ENCODE data around the gene SLC6A18.

Gene SLC6A18

DNA sequence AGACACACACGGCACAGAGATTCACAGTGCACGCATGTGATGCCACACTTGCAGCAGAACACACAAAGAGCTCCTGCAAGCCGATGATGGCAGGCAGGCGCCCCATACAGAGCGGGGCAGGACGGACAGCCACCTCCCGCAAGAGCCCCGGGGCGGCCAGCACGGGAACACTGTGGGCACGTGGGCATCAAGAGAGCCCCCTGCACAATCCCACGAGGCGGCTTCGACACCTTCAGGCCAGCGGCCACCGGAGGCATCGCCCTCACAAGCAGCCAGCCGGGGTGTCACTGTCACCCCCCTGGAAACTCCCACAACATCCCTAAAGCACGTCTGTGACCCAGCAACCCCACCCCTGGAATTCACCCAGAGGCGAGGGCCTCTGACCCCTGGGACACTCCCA is 51.7 kb downstream of the SLC6A18 start:
- DNase-seq (ENCODE audit: low spot score) = no peak
- TF ChIP-seq, protein P1, sequence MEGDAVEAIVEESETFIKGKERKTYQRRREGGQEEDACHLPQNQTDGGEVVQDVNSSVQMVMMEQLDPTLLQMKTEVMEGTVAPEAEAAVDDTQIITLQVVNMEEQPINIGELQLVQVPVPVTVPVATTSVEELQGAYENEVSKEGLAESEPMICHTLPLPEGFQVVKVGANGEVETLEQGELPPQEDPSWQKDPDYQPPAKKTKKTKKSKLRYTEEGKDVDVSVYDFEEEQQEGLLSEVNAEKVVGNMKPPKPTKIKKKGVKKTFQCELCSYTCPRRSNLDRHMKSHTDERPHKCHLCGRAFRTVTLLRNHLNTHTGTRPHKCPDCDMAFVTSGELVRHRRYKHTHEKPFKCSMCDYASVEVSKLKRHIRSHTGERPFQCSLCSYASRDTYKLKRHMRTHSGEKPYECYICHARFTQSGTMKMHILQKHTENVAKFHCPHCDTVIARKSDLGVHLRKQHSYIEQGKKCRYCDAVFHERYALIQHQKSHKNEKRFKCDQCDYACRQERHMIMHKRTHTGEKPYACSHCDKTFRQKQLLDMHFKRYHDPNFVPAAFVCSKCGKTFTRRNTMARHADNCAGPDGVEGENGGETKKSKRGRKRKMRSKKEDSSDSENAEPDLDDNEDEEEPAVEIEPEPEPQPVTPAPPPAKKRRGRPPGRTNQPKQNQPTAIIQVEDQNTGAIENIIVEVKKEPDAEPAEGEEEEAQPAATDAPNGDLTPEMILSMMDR (IDR thresholded peaks at IDR 0.05; ENCODE audit: extremely low read depth, missing control alignments) = no peak

DNA sequence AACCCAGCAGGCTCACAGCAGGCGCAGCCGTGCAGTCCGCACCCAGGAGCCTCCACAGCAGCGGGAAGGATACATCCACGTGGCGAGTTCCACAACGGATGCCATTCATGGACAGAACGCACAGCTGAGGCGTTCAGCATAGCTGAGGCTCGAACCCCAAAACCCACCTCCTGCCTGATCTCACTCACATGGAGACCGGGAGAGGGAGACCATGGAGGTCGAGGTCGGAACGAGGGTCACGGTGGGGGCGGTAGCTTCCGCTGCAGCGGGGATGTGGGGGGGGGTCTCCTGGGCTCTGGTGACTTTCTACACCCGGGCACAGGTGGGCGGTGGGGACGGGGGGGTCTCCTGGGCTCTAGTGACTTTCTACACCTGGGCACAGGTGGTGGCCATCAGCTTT is 52.1 kb downstream of the SLC6A18 start:
- TF ChIP-seq, protein P1 (IDR thresholded peaks at IDR 0.05; ENCODE audit: extremely low read depth, missing control alignments) = no peak
- DNase-seq (ENCODE audit: low spot score) = no peak

DNA sequence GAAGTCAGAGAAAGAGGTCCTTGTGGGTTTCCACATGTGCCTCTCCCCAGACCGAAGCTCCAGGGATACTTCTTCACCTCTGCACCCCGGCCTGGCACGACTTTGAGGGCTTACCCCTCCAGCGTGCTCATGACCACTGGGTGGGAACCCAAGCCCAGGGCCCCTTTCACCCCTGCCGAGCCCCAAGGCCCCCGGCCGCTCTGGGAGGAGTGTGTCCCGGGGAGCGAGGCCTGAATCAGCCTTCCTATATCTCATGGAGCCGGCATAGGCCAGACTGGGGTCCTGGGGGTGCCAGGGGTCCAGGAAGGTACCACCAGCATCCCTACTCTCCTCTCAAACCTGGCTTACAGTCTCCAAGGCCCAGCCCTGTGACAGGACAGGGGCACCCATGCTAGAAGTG is 52.6 kb downstream of the SLC6A18 start:
- TF ChIP-seq, protein P1 (IDR thresholded peaks at IDR 0.05; ENCODE audit: extremely low read depth, missing control alignments) = no peak
- DNase-seq (ENCODE audit: low spot score) = no peak

DNA sequence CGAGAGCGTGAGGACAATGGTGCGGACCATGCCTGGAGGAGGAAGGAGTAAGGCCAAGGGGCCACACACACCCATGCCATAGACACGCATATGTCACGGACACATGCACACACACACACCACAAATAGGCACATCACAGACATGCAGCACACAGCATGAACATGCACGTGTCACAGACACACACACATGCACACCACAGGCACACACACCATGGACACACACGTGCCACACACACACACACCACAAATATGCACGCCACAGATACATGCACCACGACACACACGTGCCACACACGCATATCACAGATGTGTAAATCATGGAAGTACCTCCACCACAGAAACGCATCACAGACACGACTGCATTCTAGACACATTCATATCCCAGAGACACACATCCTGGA is 53.0 kb downstream of the SLC6A18 start:
- TF ChIP-seq, protein P1 (IDR thresholded peaks at IDR 0.05; ENCODE audit: extremely low read depth, missing control alignments) = no peak
- DNase-seq (ENCODE audit: low spot score) = no peak

DNA sequence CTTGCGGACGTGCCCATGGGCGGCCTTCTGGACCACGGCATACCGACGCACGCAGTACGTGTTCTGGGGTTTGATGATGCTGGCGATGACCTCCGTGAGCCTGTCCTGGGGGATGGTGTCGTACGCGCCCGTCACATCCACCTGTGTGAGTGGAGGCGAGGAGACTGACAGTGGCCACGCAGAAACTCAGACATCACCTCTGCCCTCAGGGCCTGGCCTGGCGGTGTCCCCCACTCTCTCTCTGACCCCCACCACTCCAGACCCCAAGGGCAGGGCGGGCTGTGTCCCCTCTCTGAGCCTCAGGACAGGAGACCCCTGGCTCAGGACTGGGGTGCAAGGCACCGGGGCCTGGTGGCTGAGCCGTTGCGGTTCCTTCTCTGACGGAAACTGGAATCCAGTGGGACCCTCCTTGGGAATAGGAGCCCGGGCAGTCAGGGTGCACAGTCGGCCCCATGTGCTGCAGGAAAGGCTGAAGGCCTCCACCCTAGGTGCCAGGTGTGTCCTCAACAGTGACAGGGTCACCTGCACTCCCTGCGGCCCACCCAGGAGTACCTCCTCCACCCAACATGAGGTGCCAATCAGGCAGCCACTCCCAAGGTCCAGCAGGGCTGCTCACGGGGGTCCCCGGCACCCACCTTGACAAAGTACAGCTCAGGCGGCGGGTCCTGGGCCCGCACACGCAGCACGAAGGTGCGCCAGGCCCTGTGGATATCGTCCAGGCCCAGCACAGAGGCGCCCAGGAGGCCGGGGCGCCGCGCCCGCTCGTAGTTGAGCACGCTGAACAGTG is 53.7 kb downstream of the SLC6A18 start:
- TF ChIP-seq, protein P1 (IDR thresholded peaks at IDR 0.05; ENCODE audit: extremely low read depth, missing control alignments) = no peak
- DNase-seq (ENCODE audit: low spot score) = no peak

DNA sequence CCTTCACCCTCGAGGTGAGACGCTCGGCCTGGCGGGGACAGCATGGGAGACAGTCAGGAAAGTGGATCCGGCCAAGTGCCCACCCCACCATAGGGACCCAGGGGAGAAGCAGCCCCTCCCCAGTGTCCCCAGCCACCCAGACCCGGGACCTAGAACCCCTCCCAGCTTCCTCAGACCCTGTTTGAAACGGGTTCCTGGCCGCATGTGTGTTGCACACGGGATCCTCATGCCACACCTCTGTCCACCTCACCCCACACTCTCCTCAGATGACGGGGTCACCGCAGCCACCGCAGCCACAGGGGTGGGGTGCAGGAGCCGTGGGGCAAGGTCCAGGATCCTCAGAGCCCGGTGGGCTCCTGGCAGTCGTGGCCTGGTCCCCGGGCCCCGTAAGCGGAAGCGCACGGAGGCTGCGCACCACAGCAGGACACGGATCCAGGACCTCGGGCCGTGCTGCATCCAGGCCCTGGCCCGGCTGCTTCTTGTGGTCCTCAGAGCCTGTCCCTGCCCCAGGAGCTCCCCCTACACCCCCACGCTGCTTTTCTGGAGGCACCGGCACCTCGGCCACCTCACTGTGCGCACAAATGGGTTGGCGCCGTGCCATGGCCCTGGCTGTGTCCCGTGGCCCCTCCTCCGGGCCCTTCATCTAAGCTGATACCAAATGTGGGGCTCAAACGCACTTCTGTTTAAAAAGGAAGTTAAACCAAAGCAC is 54.4 kb downstream of the SLC6A18 start:
- DNase-seq (ENCODE audit: low spot score) = no peak
- TF ChIP-seq, protein P1 (IDR thresholded peaks at IDR 0.05; ENCODE audit: extremely low read depth, missing control alignments) = no peak

Measured in GM20000 (cell line).